HG02938 (cell line): ENCODE data around the gene PLCD3.

Experiments
- ATAC-seq: cut with Tn5 transposase; IDR thresholded peaks from one replicate; pipeline ENCODE4 v1.9.1; 2021; ENCODE audit warnings: mild to moderate bottlenecking, moderate library complexity; ENCODE audit not compliant: unreplicated experiment

PLCD3 gene

GRCh38 chr17:45149669-45150664 is 17.7 kb upstream of the PLCD3 start:
- ATAC-seq, result no peak

- ATAC-seq, result no peak
Measured at GRCh38 chr17:45149037-45149668, 16.8 kb upstream of the PLCD3 start.

GRCh38 chr17:45148183-45149036 is 16.1 kb upstream of the PLCD3 start, which contains the start of gene HEXIM1:
Gene HEXIM1, plus strand, starts transcription at chr17:45148475. Its CDS starts 716 bp downstream, at chr17:45149191.
- ATAC-seq, result peak; percentile 59

DNA sequence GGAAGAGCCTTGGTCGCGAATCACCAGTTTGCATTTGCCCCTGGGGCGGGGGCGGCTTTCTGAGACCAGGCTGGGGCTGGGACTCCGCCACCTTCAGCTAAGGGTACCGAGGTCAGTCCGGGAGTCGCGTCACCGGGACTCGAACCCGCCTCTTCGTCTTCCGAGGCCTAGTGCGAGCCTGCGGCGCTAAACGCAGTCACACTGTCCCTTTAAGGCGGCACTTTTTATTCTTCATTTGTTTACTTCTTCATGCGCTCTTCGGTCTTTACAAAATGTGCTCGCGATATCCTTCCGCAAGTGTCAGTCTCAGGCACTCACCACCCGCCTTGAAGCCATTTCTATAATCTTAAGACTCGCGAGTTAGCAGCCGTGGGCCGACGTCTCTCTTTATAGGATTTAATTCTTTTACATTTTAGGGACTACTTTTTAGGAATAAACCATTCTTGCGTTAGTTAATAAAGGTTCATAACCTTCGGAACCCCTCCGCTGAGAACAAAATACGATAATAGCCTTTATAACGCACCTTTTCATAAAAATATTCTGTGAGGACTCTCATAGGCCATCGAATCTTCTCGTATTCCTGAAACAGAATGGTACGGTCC is 15.4 kb upstream of the PLCD3 start:
- no peak for ATAC-seq

- ATAC-seq, result no peak
Measured at GRCh38 chr17:45146890-45147580, 14.7 kb upstream of the PLCD3 start.

DNA sequence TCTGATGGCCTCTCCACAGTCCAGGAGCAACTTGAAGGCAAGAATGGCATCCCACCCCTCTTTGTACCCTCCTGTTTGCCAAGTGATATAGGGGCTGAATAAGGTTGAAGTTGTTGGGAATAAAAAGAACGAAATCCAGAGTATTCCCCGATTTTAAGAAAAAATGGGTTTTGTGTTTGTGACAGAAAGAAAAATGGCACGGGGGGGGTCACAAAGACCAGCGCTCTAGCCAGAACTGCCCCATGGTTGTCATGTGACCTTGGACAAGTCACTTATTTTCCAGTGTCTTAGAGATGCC is 14.2 kb upstream of the PLCD3 start:
- ATAC-seq, result no peak

DNA sequence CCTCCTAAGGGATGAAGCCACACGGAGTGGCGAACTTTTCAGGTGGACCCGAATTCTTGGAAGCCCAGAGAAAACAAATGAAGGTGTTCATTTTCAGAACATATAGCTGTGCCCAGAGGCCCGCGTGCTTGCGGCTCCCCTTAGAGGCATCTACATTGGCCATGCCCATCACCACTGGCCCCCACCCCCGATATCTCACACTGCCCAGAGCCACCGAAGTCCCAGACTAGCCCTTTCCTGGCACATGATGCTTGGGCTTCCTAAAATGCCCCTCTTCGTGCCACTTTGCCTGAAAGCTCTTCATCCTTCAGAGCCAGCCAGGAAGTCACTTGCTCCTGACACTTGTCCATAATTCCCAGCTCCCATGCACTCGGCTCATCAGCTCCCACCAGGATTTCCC is 13.9 kb upstream of the PLCD3 start:
- no peak for ATAC-seq

GRCh38 chr17:45145035-45145389 is 12.7 kb upstream of the PLCD3 start:
- no peak for ATAC-seq

DNA sequence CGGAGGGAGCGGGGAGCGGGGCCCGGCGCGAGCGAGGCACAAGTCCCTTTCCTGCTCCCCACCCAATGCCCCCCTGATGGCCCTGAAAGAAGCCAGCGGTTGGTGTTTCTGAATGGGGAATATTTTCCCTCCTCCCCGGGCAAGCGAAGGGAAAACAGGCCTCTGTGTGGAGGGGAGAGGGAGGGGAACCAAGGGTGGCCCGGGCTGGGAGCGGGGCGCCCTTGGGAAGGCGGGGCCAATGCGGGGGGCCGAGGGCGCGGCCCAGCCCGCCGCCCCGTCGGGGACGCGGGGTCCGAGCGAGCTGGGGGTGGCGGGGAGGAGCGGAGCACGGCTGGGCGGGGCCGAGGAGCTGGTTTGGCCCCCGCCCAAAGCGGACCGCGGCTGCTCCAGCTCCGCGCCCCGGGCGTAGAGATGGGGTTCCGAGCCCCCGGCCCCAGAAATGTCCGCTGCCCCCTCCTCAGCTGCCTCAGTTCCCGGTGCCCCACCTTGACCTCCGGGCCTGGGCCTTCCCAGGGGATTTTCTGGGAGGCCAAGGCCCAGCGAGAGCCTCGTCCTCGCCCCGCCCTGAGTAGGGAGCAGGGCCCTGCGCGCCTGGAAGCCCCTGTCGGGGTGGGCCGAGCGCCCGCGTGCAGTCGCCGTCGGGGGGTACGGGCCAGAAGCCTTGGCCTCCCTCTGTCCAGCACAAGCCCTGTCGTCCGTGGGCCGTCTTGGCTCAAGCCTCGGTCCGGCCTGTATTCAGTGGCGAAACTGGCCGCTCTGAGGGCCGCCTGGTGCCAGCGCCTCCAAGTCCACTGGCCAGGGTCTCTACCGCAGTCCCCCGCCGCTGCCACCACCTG is 12.1 kb upstream of the PLCD3 start:
- ATAC-seq, result no peak

DNA sequence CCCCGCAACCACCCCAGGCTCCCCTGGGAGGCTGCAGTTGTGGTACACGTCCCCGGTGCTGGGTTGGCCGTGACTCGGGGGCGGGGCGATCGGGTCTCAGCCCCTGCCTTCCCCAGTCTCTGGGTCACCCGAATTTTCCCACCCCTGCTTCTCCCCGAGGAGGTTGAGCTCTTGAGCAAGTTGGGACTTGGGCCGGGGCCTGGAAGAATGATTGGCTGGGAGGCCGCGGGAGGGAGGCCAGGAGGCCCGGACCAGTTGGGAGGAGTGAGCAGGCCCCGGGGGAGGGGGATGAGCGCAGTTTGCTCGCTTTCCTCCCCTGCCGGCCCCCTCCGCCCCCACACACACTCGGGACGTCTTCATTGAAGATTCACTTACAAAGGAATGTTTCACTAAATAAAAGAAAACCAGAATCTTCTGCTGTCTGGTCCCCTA is 11.5 kb upstream of the PLCD3 start:
- ATAC-seq, result no peak

GRCh38 chr17:45143094-45143670 is 10.9 kb upstream of the PLCD3 start:
- ATAC-seq, result no peak

- ATAC-seq, result no peak
Measured at GRCh38 chr17:45139533-45139920, 7.2 kb upstream of the PLCD3 start.

DNA sequence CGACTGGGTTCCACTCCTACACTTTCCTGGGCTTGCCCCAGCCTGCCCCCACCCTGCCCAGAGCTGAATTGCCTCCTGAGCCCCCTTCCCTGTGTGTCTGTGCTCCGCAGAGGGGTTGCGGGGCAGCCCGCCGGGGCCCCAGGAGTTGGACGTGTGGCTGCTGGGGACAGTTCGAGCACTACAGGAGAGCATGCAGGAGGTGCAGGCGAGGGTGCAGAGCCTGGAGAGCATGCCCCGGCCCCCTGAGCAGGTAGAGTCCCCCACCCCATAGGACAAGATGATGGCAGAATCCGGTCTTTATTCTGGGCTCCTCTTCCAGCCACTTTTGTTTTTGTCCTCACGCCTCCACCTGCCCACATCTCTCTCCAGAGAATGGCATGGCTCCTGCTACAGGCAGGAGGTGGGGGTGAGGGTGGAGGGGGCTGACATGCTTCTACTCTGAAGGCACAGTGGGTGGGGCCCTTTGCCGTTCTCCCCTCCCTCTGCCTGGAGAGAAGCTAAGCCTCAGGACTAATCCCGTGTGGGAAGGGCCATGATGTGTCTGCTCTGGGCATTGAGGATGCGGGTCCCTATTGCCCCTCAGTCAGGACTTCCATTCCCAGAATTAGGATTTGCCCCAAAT is 6.7 kb upstream of the PLCD3 start:
- no peak for ATAC-seq

- no peak for ATAC-seq
Measured at GRCh38 chr17:45137561-45138305, 5.4 kb upstream of the PLCD3 start.

DNA sequence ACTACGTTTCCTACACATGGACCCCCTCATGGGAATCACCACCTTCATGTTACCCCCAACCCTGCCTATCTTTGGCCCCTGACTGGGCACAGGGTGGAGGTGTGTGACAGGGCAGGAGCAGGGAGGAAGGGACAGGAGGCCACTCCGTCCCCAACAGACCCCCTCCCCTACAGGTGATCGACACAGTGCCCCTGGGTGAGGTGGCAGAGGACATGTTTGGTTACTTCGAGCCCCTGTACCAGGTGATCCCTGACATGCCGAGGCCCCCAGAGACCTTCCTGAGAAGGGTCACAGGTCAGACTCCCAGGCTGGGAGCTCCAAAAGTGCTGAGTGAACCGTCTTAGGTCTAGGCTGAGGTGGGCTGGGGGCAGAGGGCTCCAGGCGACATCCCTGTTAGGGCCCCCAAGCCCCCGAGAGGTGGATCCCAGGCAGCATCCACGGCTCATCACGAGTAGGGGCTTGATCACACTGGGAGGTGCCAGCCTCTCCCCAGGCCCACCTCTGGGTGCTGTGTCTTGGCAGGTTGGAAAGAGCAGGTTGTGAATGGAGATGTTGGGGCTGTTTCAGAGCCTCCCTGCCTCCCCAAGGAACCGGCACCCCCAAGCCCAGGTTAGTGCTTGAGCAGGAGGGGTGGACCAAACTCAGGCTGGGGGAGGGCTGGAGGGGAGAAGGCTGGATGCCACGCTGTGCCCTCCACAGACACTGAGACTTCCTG is 4.7 kb upstream of the PLCD3 start:
- no peak for ATAC-seq

GRCh38 chr17:45135978-45136791 is 3.9 kb upstream of the PLCD3 start:
- no peak for ATAC-seq
